Spleen (tissue), 7 donors: ENCODE results near the gene NLN.

Experiments used
- POLR2A ChIP-seq, 3 donors: fragments of 450-650 bp; IDR thresholded peaks; one replicate each; pipeline ENCODE4 v1.5.1; 2017; ENCODE audit warnings: antibody characterized with exemption in 3 of 3, mild to moderate bottlenecking in 1 of 3
- TF ChIP-seq, protein P1 (sequence below), 11 experiments: fragments of 200-600 bp in 7 of 11; fragments of 450-650 bp in 4 of 11; sonication (generic) in 4 of 11; IDR thresholded peaks in 8 of 11; conservative IDR thresholded peaks in 3 of 11; 1 replicate in 7 of 11; 2 replicates in 4 of 11; pipeline versions ENCODE4 v1.4.0 to v1.8.0; 2016 to 2021; ENCODE audit warnings: antibody characterized with exemption in 11 of 11, inconsistent platforms in 4 of 11, mild to moderate bottlenecking in 1 of 11
- donor health status: DM: no; HTN: no; CAD: no; lungs with moderate emphysema.
- donor health status: DM: no; HTN: no; CAD: no.
- donor health status: DM: no; HTN: no; CAD: no.

DNA sequence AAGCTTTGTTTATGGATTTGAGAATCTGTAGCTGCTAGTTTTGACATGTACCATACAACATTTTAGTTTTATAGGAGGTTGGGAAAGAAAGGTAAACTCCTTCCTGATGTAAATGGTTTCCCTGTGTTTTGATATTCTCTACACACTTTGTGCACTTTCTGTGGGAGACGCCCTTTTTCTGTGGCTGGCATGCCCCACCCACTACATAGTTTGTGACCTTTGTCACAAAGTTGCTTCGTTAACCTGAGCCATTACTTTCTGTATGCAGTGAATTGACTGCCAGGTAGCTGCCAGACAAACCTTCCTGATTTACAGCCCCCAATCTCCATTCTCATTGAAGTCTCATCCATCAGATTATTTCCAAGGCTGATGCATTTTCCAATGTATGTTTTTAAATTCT lies 90.6 kb downstream of the NLN start:
- TF ChIP-seq POLR2A (IDR thresholded peaks at IDR 0.05) = no peak
- TF ChIP-seq, protein P1, sequence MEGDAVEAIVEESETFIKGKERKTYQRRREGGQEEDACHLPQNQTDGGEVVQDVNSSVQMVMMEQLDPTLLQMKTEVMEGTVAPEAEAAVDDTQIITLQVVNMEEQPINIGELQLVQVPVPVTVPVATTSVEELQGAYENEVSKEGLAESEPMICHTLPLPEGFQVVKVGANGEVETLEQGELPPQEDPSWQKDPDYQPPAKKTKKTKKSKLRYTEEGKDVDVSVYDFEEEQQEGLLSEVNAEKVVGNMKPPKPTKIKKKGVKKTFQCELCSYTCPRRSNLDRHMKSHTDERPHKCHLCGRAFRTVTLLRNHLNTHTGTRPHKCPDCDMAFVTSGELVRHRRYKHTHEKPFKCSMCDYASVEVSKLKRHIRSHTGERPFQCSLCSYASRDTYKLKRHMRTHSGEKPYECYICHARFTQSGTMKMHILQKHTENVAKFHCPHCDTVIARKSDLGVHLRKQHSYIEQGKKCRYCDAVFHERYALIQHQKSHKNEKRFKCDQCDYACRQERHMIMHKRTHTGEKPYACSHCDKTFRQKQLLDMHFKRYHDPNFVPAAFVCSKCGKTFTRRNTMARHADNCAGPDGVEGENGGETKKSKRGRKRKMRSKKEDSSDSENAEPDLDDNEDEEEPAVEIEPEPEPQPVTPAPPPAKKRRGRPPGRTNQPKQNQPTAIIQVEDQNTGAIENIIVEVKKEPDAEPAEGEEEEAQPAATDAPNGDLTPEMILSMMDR (IDR thresholded peaks at IDR 0.05 in 8 of 11, conservative IDR thresholded peaks at IDR 0.05 in 3 of 11) = no peak
